Glomerular endothelial cell (primary cell): Measurements from ENCODE around the gene BRD1. TPM values are rescaled to one million over a fixed set of nuclear protein-coding genes. Genes with fewer than 3 reads are reported as not detected.

Experiments
- DNase-seq: peaks from one replicate; pipeline ENCODE4 v3.0.0-alpha.2; 2011; ENCODE audit warnings: low read depth, low spot score; ENCODE audit errors: extremely low read depth
- total RNA-seq: library from RNA; depleted of rRNA; stranded (reverse); fragments of >200 nt; gene quantifications from 2 replicates; pipeline ENCODE4 v1.2.3, GENCODE V29; 2015

The BRD1 gene
- total RNA-seq, 1 donor from 2014 or later = 30.9 TPM

GRCh38 chr22:49755631-49756001, 72.1 kb downstream of the BRD1 start:
- no peak for DNase-seq

- DNase-seq = no peak
Measured at GRCh38 chr22:49754696-49755630, 72.7 kb downstream of the BRD1 start.

- no peak for DNase-seq
Measured at GRCh38 chr22:49753961-49754695, 73.5 kb downstream of the BRD1 start.

- no peak for DNase-seq
Measured at GRCh38 chr22:49753276-49753890, 74.3 kb downstream of the BRD1 start.

GRCh38 chr22:49752598-49753091, 75.0 kb downstream of the BRD1 start:
- no peak for DNase-seq

GRCh38 chr22:49751966-49752597, 75.6 kb downstream of the BRD1 start:
- no peak for DNase-seq

- no peak for DNase-seq
Measured at GRCh38 chr22:49751318-49751965, 76.2 kb downstream of the BRD1 start.

GRCh38 chr22:49749885-49750510, 77.7 kb downstream of the BRD1 start:
- DNase-seq = no peak

GRCh38 chr22:49749227-49749626, 78.4 kb downstream of the BRD1 start:
- no peak for DNase-seq

GRCh38 chr22:49748514-49748913, 79.2 kb downstream of the BRD1 start:
- DNase-seq = no peak

GRCh38 chr22:49747716-49748115, 80.0 kb downstream of the BRD1 start:
- no peak for DNase-seq

GRCh38 chr22:49747130-49747529, 80.5 kb downstream of the BRD1 start:
- no peak for DNase-seq

GRCh38 chr22:49746065-49746464, 81.6 kb downstream of the BRD1 start:
- no peak for DNase-seq

- DNase-seq = no peak
Measured at GRCh38 chr22:49740242-49740641, 87.4 kb downstream of the BRD1 start.

GRCh38 chr22:49739138-49739537, 88.5 kb downstream of the BRD1 start:
- DNase-seq = no peak

- no peak for DNase-seq
Measured at GRCh38 chr22:49738566-49738965, 89.1 kb downstream of the BRD1 start.

- no peak for DNase-seq
Measured at GRCh38 chr22:49738006-49738405, 89.7 kb downstream of the BRD1 start.

- DNase-seq = no peak
Measured at GRCh38 chr22:49737101-49737551, 90.5 kb downstream of the BRD1 start.

GRCh38 chr22:49736538-49736937, 91.1 kb downstream of the BRD1 start:
- no peak for DNase-seq

GRCh38 chr22:49735901-49736421, 91.7 kb downstream of the BRD1 start:
- no peak for DNase-seq
